ENCODE measurements around the gene LRRC25. TPM values are rescaled to one million over a fixed set of nuclear protein-coding genes. Genes with fewer than 3 reads are reported as not detected.
A peak's percentile ranks its signal among the peaks of the same experiment; 100 is the strongest.

The LRRC25 gene
- total RNA-seq, 6 experiments from 2014 or later = 1.9 to 12.6 (median 3.2) TPM

DNA sequence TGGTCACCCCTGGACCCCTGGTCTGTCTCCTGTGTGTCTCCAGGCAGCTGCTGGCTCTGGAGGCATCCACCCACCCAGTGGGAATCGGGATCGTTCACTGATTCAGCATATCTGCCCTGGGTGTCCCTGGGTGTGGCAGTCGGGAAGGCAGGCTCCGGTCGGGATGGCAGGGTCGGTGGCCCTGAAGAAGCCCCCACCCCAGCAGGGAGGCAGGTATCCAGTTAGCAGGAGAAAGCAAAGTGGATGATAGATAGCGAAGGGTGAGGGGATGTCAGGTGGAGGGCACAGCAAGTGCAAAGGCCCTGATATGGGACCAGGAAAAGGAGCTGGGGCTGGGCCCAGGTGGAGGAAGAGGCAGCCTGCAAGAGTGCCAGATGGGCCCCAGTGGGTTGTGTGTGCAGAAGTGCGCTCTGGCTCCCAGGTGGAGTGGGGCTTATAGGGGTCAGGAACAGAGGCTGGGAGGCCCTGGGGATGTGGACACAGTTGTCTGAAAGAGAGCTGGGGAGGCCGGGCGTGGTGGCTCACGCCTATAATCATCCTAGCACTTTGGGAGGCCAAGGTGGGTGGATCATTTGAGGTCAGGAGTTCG is 24.0 kb upstream of the LRRC25 start:
- Histone ChIP-seq H3K27ac (no peak overlapping the region), H3K9me3 (no peaks in the 10 kb centered on the region), H3K27me3 (peaks cover 0 to 4% of the 10 kb centered on the region in 2 donors), H3K4me3 (no peak overlapping the region), H3K36me3 (no peaks in the 10 kb centered on the region), H3K4me1 (peaks cover 0 to 19% (median 10%) of the 10 kb centered on the region in 4 donors)
- intact Hi-C loops (cut with DNase I) = no loop called here
- 69% methylated on average over 6 of the region's 12 CpGs for WGBS (ENCODE audit: insufficient coverage, low coverage, low lambda C conversion rate, missing lambda C conversion rate)
- ATAC-seq (no peak), DNase-seq (no peak)
- TF ChIP-seq, protein P1, sequence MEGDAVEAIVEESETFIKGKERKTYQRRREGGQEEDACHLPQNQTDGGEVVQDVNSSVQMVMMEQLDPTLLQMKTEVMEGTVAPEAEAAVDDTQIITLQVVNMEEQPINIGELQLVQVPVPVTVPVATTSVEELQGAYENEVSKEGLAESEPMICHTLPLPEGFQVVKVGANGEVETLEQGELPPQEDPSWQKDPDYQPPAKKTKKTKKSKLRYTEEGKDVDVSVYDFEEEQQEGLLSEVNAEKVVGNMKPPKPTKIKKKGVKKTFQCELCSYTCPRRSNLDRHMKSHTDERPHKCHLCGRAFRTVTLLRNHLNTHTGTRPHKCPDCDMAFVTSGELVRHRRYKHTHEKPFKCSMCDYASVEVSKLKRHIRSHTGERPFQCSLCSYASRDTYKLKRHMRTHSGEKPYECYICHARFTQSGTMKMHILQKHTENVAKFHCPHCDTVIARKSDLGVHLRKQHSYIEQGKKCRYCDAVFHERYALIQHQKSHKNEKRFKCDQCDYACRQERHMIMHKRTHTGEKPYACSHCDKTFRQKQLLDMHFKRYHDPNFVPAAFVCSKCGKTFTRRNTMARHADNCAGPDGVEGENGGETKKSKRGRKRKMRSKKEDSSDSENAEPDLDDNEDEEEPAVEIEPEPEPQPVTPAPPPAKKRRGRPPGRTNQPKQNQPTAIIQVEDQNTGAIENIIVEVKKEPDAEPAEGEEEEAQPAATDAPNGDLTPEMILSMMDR (IDR thresholded peaks at IDR 0.05) = no peak
- no peak for TF ChIP-seq POLR2A (IDR thresholded peaks at IDR 0.05)

DNA sequence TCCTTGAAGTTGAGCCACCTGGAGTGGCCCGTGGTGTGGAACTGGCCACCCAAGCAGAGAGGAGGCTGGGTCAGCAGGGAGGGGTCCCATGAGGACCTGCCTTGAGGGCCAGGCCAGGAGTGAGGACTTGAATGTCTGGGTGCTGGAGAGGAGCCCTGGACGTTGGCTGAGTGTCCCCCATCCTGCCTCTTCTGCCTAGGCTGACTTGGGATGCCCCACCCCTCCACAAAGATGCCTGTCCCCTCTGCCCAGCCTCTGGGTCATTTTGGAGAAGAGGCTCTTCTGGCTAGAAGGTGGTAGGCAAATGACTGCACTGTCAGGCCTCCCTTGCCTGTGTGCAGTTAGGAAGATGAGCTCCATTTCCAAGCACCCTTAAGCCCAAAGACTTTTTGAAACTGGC is 23.5 kb upstream of the LRRC25 start:
- Histone ChIP-seq H3K4me1 (peaks cover 0 to 25% (median 10%) of the 10 kb centered on the region in 4 donors), H3K36me3 (no peaks in the 10 kb centered on the region), H3K9me3 (no peaks in the 10 kb centered on the region), H3K27me3 (peaks cover 0 to 5% of the 10 kb centered on the region in 2 donors), H3K4me3 (no peak overlapping the region), H3K27ac (no peak overlapping the region)
- TF ChIP-seq, protein P1 (IDR thresholded peaks at IDR 0.05) = no peak
- no peak for TF ChIP-seq POLR2A (IDR thresholded peaks at IDR 0.05)
- no CpG with 5 or more reads among the region's 2 CpGs for WGBS (ENCODE audit: insufficient coverage, low coverage, low lambda C conversion rate, missing lambda C conversion rate)
- DNase-seq (no peak), ATAC-seq (no peak)
- intact Hi-C loops (cut with DNase I) = no loop called here

DNA sequence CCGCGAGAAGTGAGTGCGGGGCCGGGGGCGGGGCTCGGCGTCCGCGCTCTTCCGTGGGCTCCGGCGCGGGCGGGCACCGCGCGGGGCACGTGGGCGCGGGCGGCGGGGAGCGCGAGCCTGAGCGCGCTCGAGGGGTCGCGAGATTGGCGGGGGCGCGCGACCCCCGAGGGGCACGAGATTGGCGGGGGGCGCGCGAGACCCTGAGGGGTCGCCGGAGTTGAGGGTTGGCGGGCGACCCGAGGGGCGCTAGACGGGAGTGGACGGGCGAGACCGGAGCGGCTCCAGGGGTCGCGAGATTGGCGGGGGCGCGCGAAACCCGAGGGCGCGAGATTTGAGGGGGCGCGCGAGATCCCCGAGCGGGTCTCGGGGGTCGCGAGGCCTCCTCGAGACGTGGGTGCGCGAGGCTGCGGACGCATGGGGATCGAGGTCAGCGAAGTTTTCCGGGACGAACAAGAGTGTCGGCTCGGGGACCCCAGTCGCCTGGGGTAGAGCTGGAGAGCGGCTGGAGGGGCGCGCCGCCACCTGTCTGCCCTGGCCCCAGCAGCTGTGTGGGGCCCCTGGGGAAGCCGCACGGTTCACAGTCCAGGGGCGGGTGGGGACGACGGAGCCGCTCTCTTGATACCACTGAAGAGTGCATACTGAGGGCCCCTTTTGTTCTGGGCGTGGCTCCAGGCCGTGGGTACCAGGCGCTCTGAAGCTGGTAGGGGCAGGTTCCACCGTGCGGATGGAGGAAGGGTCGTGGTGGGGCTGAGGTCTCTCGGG is 22.5 kb upstream of the LRRC25 start:
- Histone ChIP-seq H3K9me3 (no peaks in the 10 kb centered on the region), H3K4me3 (peak overlapping the region; percentile 48 to 70 (median 56)), H3K4me1 (peaks cover 0 to 35% (median 12%) of the 10 kb centered on the region in 4 donors), H3K36me3 (no peaks in the 10 kb centered on the region), H3K27me3 (peaks cover 0 to 5% of the 10 kb centered on the region in 2 donors), H3K27ac (peak overlapping the region in 2 of 3 donors; percentile 66 to 84)
- 36% methylated on average over 7 of the region's 97 CpGs for WGBS (ENCODE audit: insufficient coverage, low coverage, low lambda C conversion rate, missing lambda C conversion rate)
- ATAC-seq = no peak
- no peak for DNase-seq
- intact Hi-C loops (cut with DNase I) = loop anchor here in 1 of 2 donors (10.0 kb wide), 1 partner anchor 145 kb away; the partner anchor contains the start of gene IQCN
- no peak for TF ChIP-seq POLR2A (IDR thresholded peaks at IDR 0.05)
- TF ChIP-seq, protein P1 (IDR thresholded peaks at IDR 0.05) = peak in 1 of 4 donors; percentile 3

DNA sequence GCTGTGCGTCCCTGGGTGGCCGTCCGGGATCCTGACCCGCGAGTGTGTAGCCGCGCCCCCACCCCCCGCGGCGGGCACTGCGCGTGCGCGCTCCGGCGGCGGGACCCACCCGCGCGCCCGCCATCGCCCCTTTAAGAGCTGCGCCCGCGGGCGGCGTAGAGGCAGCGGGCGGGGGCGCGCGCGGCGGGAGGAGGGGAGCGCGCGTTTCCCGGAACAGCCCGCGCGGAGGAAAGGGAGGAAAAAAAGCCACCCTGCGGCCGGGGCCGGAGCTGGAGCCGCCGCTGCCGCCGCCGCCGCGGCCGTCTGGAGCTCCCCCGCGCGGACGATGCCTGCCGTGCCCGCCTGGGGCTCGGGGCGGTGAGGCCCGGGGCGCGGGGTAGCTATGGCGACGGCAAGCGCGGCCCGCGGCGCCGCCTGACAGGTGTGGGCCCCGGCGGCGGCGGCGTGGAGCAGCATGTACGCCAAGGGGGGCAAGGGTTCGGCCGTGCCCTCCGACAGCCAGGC is 21.8 kb upstream of the LRRC25 start, which contains the start of gene SSBP4:
Gene SSBP4, plus strand, starts transcription at position 204 of the 504 bp plus-strand sequence. Its CDS starts 251 bp downstream, at position 455.
- H3K4me1 ChIP-seq = peaks cover 0 to 41% (median 15%) of the 10 kb centered on the region in 4 donors
- TF ChIP-seq, protein P1 (IDR thresholded peaks at IDR 0.05) = peak; percentile 21 to 65 (median 40)
- TF ChIP-seq POLR2A (IDR thresholded peaks at IDR 0.05) = peak; percentile 61
- H3K27ac ChIP-seq = peak within 1 kb of the TSS in 2 of 3 donors; percentile 70 to 84
- H3K9me3 ChIP-seq = no peaks in the 10 kb centered on the region
- intact Hi-C loops (cut with DNase I) = loop anchor here in 1 of 2 donors (10.0 kb wide), 1 partner anchor 144 kb away; the partner anchor contains the start of gene IQCN
- peak; percentile 17 to 46 (median 32) for ATAC-seq
- H3K4me3 ChIP-seq = peak within 1 kb of the TSS; percentile 48 to 70 (median 56)
- H3K36me3 ChIP-seq = no peaks in the 10 kb centered on the region
- WGBS (ENCODE audit: insufficient coverage, low coverage, low lambda C conversion rate, missing lambda C conversion rate) = 0% methylated on average over 26 of the region's 80 CpGs
- peak; percentile 74 to 80 (median 76) for DNase-seq
- H3K27me3 ChIP-seq = peaks cover 0 to 5% of the 10 kb centered on the region in 2 donors
